OCI-LY7 (cell line): ENCODE results near the gene VWA8.

Experiments used
- CTCF ChIP-seq: fragments of 200-600 bp; sonication (generic); conservative IDR thresholded peaks from 2 replicates; pipeline ENCODE4 v1.5.1; 2014; ENCODE audit warnings: mild to moderate bottlenecking, antibody characterized with exemption, low read length, moderate library complexity, mixed read lengths
- EZH2phosphoT487 ChIP-seq: fragments of 200-600 bp; sonication (generic); IDR thresholded peaks from 2 replicates; pipeline ENCODE4 v1.6.1; 2018; ENCODE audit warnings: low read depth, borderline replicate concordance, mild to moderate bottlenecking, mixed run types, antibody characterized with exemption, low read length, moderate library complexity, mixed read lengths

- TF ChIP-seq CTCF = peak; percentile 71
- TF ChIP-seq EZH2phosphoT487 = no peak
These were observed 311.2 kb downstream of the VWA8 start for GRCh38 chr13:41649659-41650058.
